Mesenchymal stem cell (in vitro differentiated cells and primary cell): Measurements from ENCODE around the gene SCN4A.
A peak's percentile ranks its signal among the peaks of the same experiment; 100 is the strongest.

Experiments used
- DNase-seq: peaks from one replicate; pipeline ENCODE4 v3.0.0-alpha.2; 2013
- H2AFZ ChIP-seq: one replicate; pipeline ENCODE4 v1.6.1; 2013; ENCODE audit warnings: low read depth, mild to moderate bottlenecking, control low read depth, inconsistent platforms, low read length, moderate library complexity
- H2AK5ac ChIP-seq: 2 replicates; pipeline ENCODE4 v1.6.1; 2013; ENCODE audit warnings: low read length, moderate library complexity, mild to moderate bottlenecking, inconsistent platforms; ENCODE audit not compliant: severe bottlenecking
- H2BK120ac ChIP-seq: one replicate; pipeline ENCODE4 v1.6.1; 2013; ENCODE audit warnings: low read depth, mild to moderate bottlenecking, inconsistent platforms, low read length, moderate library complexity
- H2BK12ac ChIP-seq, 2 experiments: one replicate each; pipeline ENCODE4 v1.6.1; 2013; ENCODE audit warnings: inconsistent platforms in 2 of 2, low read length in 2 of 2, mild to moderate bottlenecking in 2 of 2, moderate library complexity in 2 of 2, control low read depth in 1 of 2
- H2BK15ac ChIP-seq: one replicate; pipeline ENCODE4 v1.6.1; 2013; ENCODE audit warnings: mild to moderate bottlenecking, low read depth, inconsistent platforms; ENCODE audit not compliant: poor library complexity, severe bottlenecking
- H2BK5ac ChIP-seq: 2 replicates; pipeline ENCODE4 v1.6.1; 2013; ENCODE audit warnings: low read depth, mild to moderate bottlenecking, low read length, control low read depth, inconsistent platforms; ENCODE audit not compliant: poor library complexity, severe bottlenecking
- H3K14ac ChIP-seq, 2 experiments: one replicate each; pipeline ENCODE4 v1.6.1; 2013; ENCODE audit warnings: inconsistent platforms in 2 of 2, low read length in 2 of 2, control low read depth in 1 of 2, mild to moderate bottlenecking in 1 of 2, moderate library complexity in 1 of 2
- H3K18ac ChIP-seq, 2 experiments: one replicate each; pipeline ENCODE4 v1.6.1; 2013; ENCODE audit warnings: inconsistent platforms in 2 of 2, low read length in 2 of 2, control low read depth in 1 of 2, low read depth in 1 of 2, mild to moderate bottlenecking in 1 of 2
- H3K23ac ChIP-seq, 2 experiments: one replicate each; pipeline ENCODE4 v1.6.1; 2013; ENCODE audit warnings: inconsistent platforms in 2 of 2, low read length in 2 of 2, mild to moderate bottlenecking in 2 of 2, moderate library complexity in 2 of 2, control low read depth in 1 of 2
- H3K27ac ChIP-seq: 2 replicates; pipeline ENCODE4 v1.5.1; 2013; ENCODE audit warnings: mild to moderate bottlenecking, moderate library complexity, low read length, control low read depth, inconsistent platforms; ENCODE audit not compliant: poor library complexity, severe bottlenecking
- H3K27me3 ChIP-seq, 2 experiments: 2 replicates each; pipeline versions ENCODE4 v1.6.1 to v1.7.0; 2013; ENCODE audit warnings: low read length in 2 of 2, mild to moderate bottlenecking in 2 of 2, moderate library complexity in 2 of 2, control low read depth in 1 of 2, inconsistent platforms in 1 of 2; ENCODE audit not compliant: control insufficient read depth in 1 of 2, insufficient read depth in 1 of 2
- H3K36me3 ChIP-seq, 2 experiments: 2 replicates each; pipeline versions ENCODE4 v1.6.1 to v1.7.0; 2013; ENCODE audit warnings: low read length in 2 of 2, control low read depth in 1 of 2, inconsistent platforms in 1 of 2, low read depth in 1 of 2, mild to moderate bottlenecking in 1 of 2; ENCODE audit not compliant: insufficient read depth in 2 of 2, control insufficient read depth in 1 of 2
- H3K4ac ChIP-seq, 2 experiments: one replicate each; pipeline ENCODE4 v1.6.1; 2013; ENCODE audit warnings: inconsistent platforms in 2 of 2, low read length in 2 of 2, mild to moderate bottlenecking in 2 of 2, moderate library complexity in 2 of 2, control low read depth in 1 of 2, low read depth in 1 of 2
- H3K4me1 ChIP-seq: 2 replicates; pipeline ENCODE4 v1.6.1; 2013; ENCODE audit warnings: low read depth, low read length, control low read depth; ENCODE audit not compliant: control insufficient read depth, insufficient read depth
- H3K4me2 ChIP-seq: 2 replicates; pipeline ENCODE4 v1.6.1; 2013; ENCODE audit warnings: low read length, mild to moderate bottlenecking, inconsistent platforms; ENCODE audit not compliant: poor library complexity, severe bottlenecking
- H3K4me3 ChIP-seq, 2 experiments: 2 replicates each; pipeline versions ENCODE4 v1.5.1 to v1.7.0; 2013; ENCODE audit warnings: low read length in 2 of 2, mild to moderate bottlenecking in 2 of 2, control low read depth in 1 of 2, low read depth in 1 of 2; ENCODE audit not compliant: insufficient read depth in 1 of 2
- H3K79me1 ChIP-seq: replicated peaks from 2 replicates; pipeline ENCODE4 v1.6.1; 2013; ENCODE audit warnings: mild to moderate bottlenecking, control low read depth, low read length, inconsistent platforms; ENCODE audit not compliant: poor library complexity, severe bottlenecking
- H3K9ac ChIP-seq: 2 replicates; pipeline ENCODE4 v1.7.0; 2013; ENCODE audit warnings: mild to moderate bottlenecking, low read length, moderate library complexity
- H3K9me3 ChIP-seq: 2 replicates; pipeline ENCODE4 v1.7.0; 2013; ENCODE audit warnings: mild to moderate bottlenecking, low read length; ENCODE audit not compliant: control insufficient read depth
- H4K8ac ChIP-seq: one replicate; pipeline ENCODE4 v1.6.1; 2013; ENCODE audit warnings: inconsistent platforms, mild to moderate bottlenecking, low read length, moderate library complexity
- H4K91ac ChIP-seq: one replicate; pipeline ENCODE4 v1.6.1; 2013; ENCODE audit warnings: mild to moderate bottlenecking, low read length, inconsistent platforms
- WGBS: methylation state at CpG from one replicate; pipeline ENCODE4 v1.1.7; 2013; ENCODE audit warnings: mixed read lengths; 5-methylcytosine and 5-hydroxymethylcytosine counted together

SCN4A gene

DNA sequence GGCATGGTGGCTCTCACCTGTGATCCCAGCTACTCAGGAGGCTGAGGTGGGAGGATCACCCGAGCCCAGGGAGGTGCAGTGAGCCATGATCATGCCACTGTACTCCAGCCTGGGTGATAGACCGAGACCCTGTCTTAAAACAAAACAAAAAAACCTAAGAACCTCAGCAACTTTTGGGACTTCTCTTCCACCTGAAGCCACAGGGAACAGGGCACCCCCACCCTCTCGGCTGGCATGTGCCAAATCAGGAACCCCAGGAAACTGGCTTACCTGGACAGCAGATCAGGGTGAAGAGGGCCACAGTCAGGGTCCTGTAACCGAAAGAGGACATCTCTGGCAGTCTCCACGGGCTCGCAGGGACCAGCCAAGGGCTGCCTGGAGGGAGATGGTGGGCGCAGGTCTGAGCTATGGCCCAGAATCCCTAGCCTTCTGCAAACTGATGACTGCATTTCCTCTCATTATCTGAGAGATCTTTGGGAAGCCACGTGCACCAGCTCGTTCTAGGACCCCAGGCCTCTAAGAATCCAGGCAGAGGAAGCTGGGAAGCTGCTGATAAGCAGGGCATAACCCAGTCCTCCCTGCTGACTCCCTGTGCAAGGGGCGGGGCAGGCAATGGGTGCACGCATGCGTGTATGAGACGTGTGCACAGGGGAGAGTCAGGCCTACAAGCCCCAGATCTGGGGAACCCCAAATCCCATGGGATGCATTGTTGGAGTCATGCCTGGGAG, 33.8 kb upstream of the SCN4A start:
- no peak overlapping the region for H4K91ac ChIP-seq
- H2BK15ac ChIP-seq = no peak overlapping the region
- no peak for DNase-seq
- no peak overlapping the region for H3K4me2 ChIP-seq
- peak overlapping the region in 1 of 2 experiments; percentile 57 for H3K4me3 ChIP-seq
- no peak overlapping the region for H3K4ac ChIP-seq
- no peak overlapping the region for H3K27ac ChIP-seq
- WGBS = 84% methylated on average over 13 of the region's 13 CpGs
- no peak overlapping the region for H3K23ac ChIP-seq
- no peak overlapping the region for H3K14ac ChIP-seq
- H3K27me3 ChIP-seq = peaks cover 0 to 16% of the 10 kb centered on the region in 2 experiments
- H3K9ac ChIP-seq = peak overlapping the region; percentile 55
- H3K18ac ChIP-seq = no peak overlapping the region
- no peaks in the 10 kb centered on the region for H3K9me3 ChIP-seq
- H2AK5ac ChIP-seq = no peak overlapping the region
- H2BK12ac ChIP-seq = no peak overlapping the region
- no peak overlapping the region for H4K8ac ChIP-seq
- H2BK5ac ChIP-seq = no peak overlapping the region
- no peaks in the 10 kb centered on the region for H3K79me1 ChIP-seq
- H3K36me3 ChIP-seq = no peaks in the 10 kb centered on the region
- no peak overlapping the region for H2BK120ac ChIP-seq
- H2AFZ ChIP-seq = no peak overlapping the region
- H3K4me1 ChIP-seq = peaks cover 6% of the 10 kb centered on the region

DNA sequence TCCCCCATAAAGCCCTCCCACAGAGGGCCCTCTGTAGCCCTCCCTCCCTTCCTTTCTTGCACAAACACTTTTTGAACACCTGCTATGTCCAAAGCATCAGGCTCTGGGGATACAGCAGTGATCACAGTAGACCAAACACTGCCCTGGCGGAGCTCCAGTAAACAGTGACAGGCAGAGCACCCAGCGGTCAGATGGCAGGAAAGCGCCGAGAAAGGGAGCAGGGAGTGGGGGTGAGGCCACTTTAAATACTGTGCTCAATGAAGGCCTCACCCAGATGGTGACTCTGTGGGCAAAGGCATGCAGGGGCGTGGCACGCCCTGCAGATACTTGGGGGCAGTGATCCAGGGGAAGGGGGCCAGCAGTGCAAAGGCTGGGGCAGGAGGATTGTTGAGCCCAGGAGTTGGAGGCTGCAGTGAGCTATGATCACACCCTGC, 33.0 kb upstream of the SCN4A start:
- H3K79me1 ChIP-seq = no peaks in the 10 kb centered on the region
- H2BK15ac ChIP-seq = no peak overlapping the region
- peaks cover 0 to 16% of the 10 kb centered on the region in 2 experiments for H3K27me3 ChIP-seq
- H3K23ac ChIP-seq = no peak overlapping the region
- no peak overlapping the region for H2AFZ ChIP-seq
- no peak overlapping the region for H2BK5ac ChIP-seq
- no peak overlapping the region for H2BK12ac ChIP-seq
- H3K18ac ChIP-seq = no peak overlapping the region
- peaks cover 6% of the 10 kb centered on the region for H3K4me1 ChIP-seq
- no peak overlapping the region for H3K9ac ChIP-seq
- H3K4me2 ChIP-seq = no peak overlapping the region
- H3K27ac ChIP-seq = no peak overlapping the region
- H3K4ac ChIP-seq = no peak overlapping the region
- no peak overlapping the region for H4K91ac ChIP-seq
- no peak overlapping the region for H2AK5ac ChIP-seq
- WGBS = 65% methylated on average over 6 of the region's 6 CpGs
- H3K9me3 ChIP-seq = no peaks in the 10 kb centered on the region
- no peaks in the 10 kb centered on the region for H3K36me3 ChIP-seq
- no peak for DNase-seq
- H4K8ac ChIP-seq = no peak overlapping the region
- H3K14ac ChIP-seq = no peak overlapping the region
- H2BK120ac ChIP-seq = no peak overlapping the region
- H3K4me3 ChIP-seq = peak overlapping the region in 1 of 2 experiments; percentile 23

DNA sequence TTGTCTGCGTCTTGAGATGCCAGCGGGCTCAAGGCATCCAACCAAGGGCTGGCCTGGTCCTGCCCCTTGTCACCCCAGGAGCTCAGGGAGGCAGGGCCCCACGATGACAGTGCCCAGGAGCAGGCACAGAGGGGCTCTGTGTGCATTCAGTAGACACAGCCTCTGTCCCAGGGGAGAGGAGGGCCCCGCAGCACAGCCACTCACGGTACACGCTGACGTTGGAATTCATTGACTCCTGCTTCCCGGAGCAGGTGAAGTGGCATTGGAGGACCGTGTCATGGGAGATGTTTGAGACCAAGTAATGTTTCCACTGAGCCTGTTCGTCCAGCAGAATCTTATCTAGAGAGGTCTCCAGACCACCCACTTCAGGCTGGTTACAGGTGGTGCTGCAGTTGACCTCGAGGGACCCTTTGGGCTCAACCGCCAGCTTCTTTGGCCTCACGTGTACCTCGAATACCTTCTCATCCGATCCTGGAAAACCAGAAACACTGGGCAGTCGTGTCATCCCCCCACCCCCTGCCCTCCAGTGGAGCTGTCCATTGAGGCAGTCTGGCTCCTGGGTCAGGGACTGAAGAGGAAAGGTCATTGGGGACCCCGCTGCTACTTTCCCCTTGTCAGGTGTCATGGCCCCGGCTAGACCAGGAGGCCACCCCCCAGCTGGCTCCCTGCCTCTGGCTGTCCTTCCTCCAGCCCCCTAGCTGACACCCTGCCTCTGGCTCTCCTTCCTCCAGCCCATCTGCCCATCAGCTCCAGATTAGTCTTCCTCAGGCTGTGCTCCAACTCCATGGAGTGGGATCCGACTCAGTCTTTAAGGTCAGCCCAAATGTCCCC, 32.4 kb upstream of the SCN4A start:
- Histone ChIP-seq H3K14ac (peak overlapping the region in 1 of 2 experiments; percentile 51), H3K23ac (peak overlapping the region in 1 of 2 experiments; percentile 37), H4K8ac (no peak overlapping the region), H2BK15ac (no peak overlapping the region), H3K4me2 (no peak overlapping the region), H3K4ac (no peak overlapping the region), H3K9me3 (no peaks in the 10 kb centered on the region), H2BK12ac (no peak overlapping the region), H3K9ac (no peak overlapping the region), H3K4me3 (peak overlapping the region in 1 of 2 experiments; percentile 23), H3K4me1 (peaks cover 6% of the 10 kb centered on the region), H2AFZ (no peak overlapping the region), H3K79me1 (no peaks in the 10 kb centered on the region), H3K18ac (no peak overlapping the region), H4K91ac (no peak overlapping the region), H3K36me3 (no peaks in the 10 kb centered on the region), H3K27me3 (peaks cover 0 to 16% of the 10 kb centered on the region in 2 experiments), H3K27ac (no peak overlapping the region), H2BK120ac (no peak overlapping the region), H2AK5ac (no peak overlapping the region), H2BK5ac (no peak overlapping the region)
- 86% methylated on average over 19 of the region's 19 CpGs for WGBS
- DNase-seq = no peak

DNA sequence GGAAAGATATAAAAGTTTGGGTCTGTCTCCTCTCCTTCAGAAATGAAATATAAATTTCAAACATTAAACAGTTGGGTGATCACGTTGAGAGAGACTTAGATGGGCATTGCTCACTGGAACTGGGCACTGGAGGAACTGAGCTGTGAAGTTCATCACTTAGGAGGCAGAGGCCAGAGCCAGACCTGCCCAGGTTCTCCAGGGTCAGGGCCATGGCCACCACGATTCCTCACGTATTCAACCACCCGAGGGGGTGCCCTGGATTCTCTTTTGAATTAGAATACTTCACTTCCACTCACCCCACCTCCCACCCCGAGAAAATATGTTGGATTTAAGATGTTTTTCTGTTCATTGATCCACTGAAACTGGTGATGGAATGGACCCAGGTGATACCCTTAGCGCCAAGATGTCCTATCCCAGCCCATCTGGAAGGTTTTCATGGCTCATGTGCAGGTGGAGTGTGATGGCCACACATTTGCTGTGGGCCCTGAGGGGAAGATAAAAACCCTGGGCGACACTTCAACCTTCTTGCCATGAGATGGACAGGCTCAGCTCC, 31.6 kb upstream of the SCN4A start:
- Histone ChIP-seq H3K27me3 (peaks cover 4 to 20% of the 10 kb centered on the region in 2 experiments), H3K79me1 (no peaks in the 10 kb centered on the region), H3K4ac (no peak overlapping the region), H2BK120ac (no peak overlapping the region), H2BK15ac (no peak overlapping the region), H2BK12ac (no peak overlapping the region), H3K36me3 (no peaks in the 10 kb centered on the region), H3K9me3 (no peaks in the 10 kb centered on the region), H3K23ac (no peak overlapping the region), H3K14ac (no peak overlapping the region), H3K9ac (no peak overlapping the region), H3K18ac (no peak overlapping the region), H3K4me3 (no peak overlapping the region), H2BK5ac (no peak overlapping the region), H3K27ac (no peak overlapping the region), H3K4me2 (no peak overlapping the region), H2AFZ (no peak overlapping the region), H3K4me1 (peaks cover 6% of the 10 kb centered on the region), H2AK5ac (no peak overlapping the region), H4K91ac (no peak overlapping the region), H4K8ac (no peak overlapping the region)
- no peak for DNase-seq
- WGBS = 80% methylated on average over 3 of the region's 7 CpGs
